Right atrium auricular region (tissue), 2 donors: ENCODE measurements around the gene SULF2. TPM values are rescaled to one million over a fixed set of nuclear protein-coding genes. Genes with fewer than 3 reads are reported as not detected.

Experiments
- DNase-seq: peaks from one replicate; pipeline ENCODE4 v3.0.0-alpha.2; 2019; ENCODE audit warnings: low spot score
- H3K27ac ChIP-seq, 2 donors: fragments of 200-600 bp; sonication (generic); 1 replicate in 1 of 2; 2 replicates in 1 of 2; pipeline ENCODE4 v1.5.1; 2016 to 2019
- H3K27me3 ChIP-seq, 2 donors: fragments of 200-600 bp; sonication (generic); one replicate each; pipeline versions ENCODE4 v1.5.1 to v1.6.0; 2017 to 2019
- H3K36me3 ChIP-seq: fragments of 200-600 bp; sonication (generic); one replicate; pipeline ENCODE4 v1.5.1; 2016
- H3K4me1 ChIP-seq, 2 donors: fragments of 200-600 bp; sonication (generic); one replicate each; pipeline versions ENCODE4 v1.5.1 to v1.6.0; 2017 to 2019
- H3K4me3 ChIP-seq, 2 donors: fragments of 200-600 bp; sonication (generic); 1 replicate in 1 of 2; 2 replicates in 1 of 2; pipeline ENCODE4 v1.5.1; 2017 to 2019; ENCODE audit warnings: mild to moderate bottlenecking in 1 of 2, moderate library complexity in 1 of 2
- H3K9me3 ChIP-seq, 2 donors: fragments of 200-600 bp; sonication (generic); one replicate each; pipeline ENCODE4 v1.5.1; 2019
- total RNA-seq, 2 donors: library from RNA; depleted of rRNA; stranded (reverse); fragments of >200 nt; gene quantifications; one replicate each; pipeline ENCODE4 v1.1.0, GENCODE V29; 2016
- TF ChIP-seq, protein P1 (sequence below), 2 donors: fragments of 200-600 bp; sonication (generic); IDR thresholded peaks; one replicate each; pipeline ENCODE4 v1.5.1; 2019; ENCODE audit warnings: antibody characterized with exemption in 2 of 2

SULF2 gene
- total RNA-seq, 2 donors from 2014 or later = 33.7 to 57.8 TPM

DNA sequence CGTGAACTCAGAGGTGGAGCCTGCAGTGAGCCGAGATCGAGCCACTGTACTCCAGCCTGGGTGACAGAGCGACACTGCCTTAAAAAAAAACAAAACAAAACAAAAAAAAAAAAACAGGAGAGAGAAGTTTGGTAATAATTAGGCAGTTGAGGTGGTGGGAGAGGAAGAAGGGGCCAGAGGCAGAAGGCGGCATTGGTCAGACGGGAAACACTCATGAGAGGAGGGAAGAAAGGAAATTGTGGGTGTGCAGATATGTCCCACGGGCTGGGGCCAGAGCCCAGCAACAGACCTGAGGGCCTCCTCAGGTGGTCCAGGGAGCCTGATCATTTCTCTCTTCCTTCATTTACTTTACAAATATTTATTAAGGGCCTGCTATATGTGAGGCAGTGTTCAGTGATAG is 20.0 kb downstream of the SULF2 start:
- H3K9me3 ChIP-seq = peaks cover 0 to 2% of the 10 kb centered on the region in 2 donors
- H3K27ac ChIP-seq = no peak overlapping the region
- H3K4me3 ChIP-seq = no peak overlapping the region
- DNase-seq = no peak
- TF ChIP-seq, protein P1, sequence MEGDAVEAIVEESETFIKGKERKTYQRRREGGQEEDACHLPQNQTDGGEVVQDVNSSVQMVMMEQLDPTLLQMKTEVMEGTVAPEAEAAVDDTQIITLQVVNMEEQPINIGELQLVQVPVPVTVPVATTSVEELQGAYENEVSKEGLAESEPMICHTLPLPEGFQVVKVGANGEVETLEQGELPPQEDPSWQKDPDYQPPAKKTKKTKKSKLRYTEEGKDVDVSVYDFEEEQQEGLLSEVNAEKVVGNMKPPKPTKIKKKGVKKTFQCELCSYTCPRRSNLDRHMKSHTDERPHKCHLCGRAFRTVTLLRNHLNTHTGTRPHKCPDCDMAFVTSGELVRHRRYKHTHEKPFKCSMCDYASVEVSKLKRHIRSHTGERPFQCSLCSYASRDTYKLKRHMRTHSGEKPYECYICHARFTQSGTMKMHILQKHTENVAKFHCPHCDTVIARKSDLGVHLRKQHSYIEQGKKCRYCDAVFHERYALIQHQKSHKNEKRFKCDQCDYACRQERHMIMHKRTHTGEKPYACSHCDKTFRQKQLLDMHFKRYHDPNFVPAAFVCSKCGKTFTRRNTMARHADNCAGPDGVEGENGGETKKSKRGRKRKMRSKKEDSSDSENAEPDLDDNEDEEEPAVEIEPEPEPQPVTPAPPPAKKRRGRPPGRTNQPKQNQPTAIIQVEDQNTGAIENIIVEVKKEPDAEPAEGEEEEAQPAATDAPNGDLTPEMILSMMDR (IDR thresholded peaks at IDR 0.05) = no peak
- no peaks in the 10 kb centered on the region for H3K36me3 ChIP-seq
- peaks cover 0 to 8% of the 10 kb centered on the region in 2 donors for H3K27me3 ChIP-seq
- peaks cover 0 to 29% of the 10 kb centered on the region in 2 donors for H3K4me1 ChIP-seq

DNA sequence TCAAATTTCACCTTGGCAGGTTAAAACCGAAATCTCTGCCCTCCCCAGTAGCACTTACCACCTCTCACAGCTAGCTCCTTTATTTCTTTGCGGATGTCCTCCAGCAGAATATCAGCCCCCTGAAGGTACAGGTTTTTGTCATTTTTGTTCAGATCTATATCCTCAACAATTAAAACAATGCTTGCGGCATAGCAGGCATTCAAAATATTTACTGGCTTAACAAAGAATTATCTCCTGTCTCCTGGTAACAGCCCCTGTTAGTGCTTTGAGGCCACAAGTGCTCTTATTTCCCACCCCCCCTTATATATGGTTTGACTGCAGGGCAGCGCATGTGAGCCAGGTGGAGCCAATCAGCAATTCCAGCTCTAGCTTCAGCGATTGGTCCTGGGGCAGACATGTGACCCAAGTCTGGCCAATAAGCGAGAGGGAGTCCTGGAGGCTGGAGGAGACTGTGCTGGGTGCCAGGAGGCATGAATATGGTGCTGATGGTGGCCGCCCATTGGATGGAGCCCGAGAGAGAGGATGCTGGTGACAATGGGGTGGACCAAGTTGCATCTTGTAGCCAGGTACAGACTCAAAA is 21.0 kb downstream of the SULF2 start:
- TF ChIP-seq, protein P1 (IDR thresholded peaks at IDR 0.05) = no peak
- H3K27ac ChIP-seq = no peak overlapping the region
- H3K4me1 ChIP-seq = peaks cover 0 to 29% of the 10 kb centered on the region in 2 donors
- H3K9me3 ChIP-seq = no peaks in the 10 kb centered on the region
- H3K36me3 ChIP-seq = no peaks in the 10 kb centered on the region
- H3K27me3 ChIP-seq = peaks cover 0 to 8% of the 10 kb centered on the region in 2 donors
- no peak overlapping the region for H3K4me3 ChIP-seq
- no peak for DNase-seq

DNA sequence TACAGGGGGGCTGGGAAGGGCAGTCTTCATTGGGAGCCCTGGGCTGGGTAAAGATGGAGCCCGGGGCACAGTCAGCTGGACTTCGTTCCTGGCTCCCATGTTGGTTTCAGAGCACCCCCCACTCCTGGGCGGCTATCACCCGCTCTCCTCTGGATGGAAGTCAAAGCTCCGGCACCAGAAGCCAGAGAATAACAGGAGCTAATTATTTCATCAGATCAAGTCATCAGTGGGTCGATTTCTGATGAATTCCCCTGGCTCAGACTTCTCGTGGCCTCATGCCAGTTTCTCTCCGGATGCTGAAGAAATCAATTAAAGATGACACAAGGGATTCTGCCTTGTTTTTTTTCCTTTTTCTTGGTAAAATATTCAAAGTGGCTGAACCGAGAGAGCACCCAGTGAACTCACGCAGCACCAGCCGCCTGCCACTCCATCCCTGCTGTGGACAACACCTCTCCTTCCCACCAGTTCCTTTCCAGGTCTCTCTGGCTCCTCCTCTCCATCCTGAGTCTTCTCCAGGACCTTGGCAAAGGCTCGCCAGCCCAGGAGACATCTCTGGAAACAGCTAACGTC is 22.5 kb downstream of the SULF2 start:
- H3K27ac ChIP-seq = no peak overlapping the region
- H3K36me3 ChIP-seq = no peaks in the 10 kb centered on the region
- no peak for DNase-seq
- TF ChIP-seq, protein P1 (IDR thresholded peaks at IDR 0.05) = no peak
- no peak overlapping the region for H3K4me3 ChIP-seq
- H3K27me3 ChIP-seq = peaks cover 0 to 8% of the 10 kb centered on the region in 2 donors
- H3K4me1 ChIP-seq = peaks cover 0 to 21% of the 10 kb centered on the region in 2 donors
- H3K9me3 ChIP-seq = no peaks in the 10 kb centered on the region

GRCh38 chr20:47761482-47762047 is 23.7 kb downstream of the SULF2 start:
- peaks cover 0 to 21% of the 10 kb centered on the region in 2 donors for H3K4me1 ChIP-seq
- H3K27me3 ChIP-seq = peaks cover 0 to 8% of the 10 kb centered on the region in 2 donors
- H3K36me3 ChIP-seq = no peaks in the 10 kb centered on the region
- H3K27ac ChIP-seq = no peak overlapping the region
- DNase-seq = no peak
- H3K9me3 ChIP-seq = no peaks in the 10 kb centered on the region
- TF ChIP-seq, protein P1 (IDR thresholded peaks at IDR 0.05) = no peak
- H3K4me3 ChIP-seq = no peak overlapping the region

GRCh38 chr20:47760686-47761481 is 24.4 kb downstream of the SULF2 start:
- H3K9me3 ChIP-seq = no peaks in the 10 kb centered on the region
- H3K27ac ChIP-seq = no peak overlapping the region

More at GRCh38 chr20:47760686-47761481, 24.4 kb downstream of the SULF2 start:
- peaks cover 0 to 8% of the 10 kb centered on the region in 2 donors for H3K27me3 ChIP-seq
- peaks cover 0 to 18% of the 10 kb centered on the region in 2 donors for H3K4me1 ChIP-seq
- no peaks in the 10 kb centered on the region for H3K36me3 ChIP-seq
- TF ChIP-seq, protein P1 (IDR thresholded peaks at IDR 0.05) = no peak
- no peak for DNase-seq
- H3K4me3 ChIP-seq = no peak overlapping the region
